ENCODE data around the gene HYI. TPM values are rescaled to one million over a fixed set of nuclear protein-coding genes. Genes with fewer than 3 reads are reported as not detected.

HYI gene
- total and polyA plus RNA-seq, 4 donors, result 26.9 to 34.9 (median 29.8) TPM

- Histone ChIP-seq H3K9ac (ENCODE audit: low read depth in 1 of 2, low read length in 2 of 2) (no peak overlapping the region), H3K27ac (ENCODE audit: low read depth in 1 of 2, low read length in 2 of 2) (no peak overlapping the region), H3K36me3 (ENCODE audit: control insufficient read depth in 4 of 4, insufficient read depth in 3 of 4, low read depth in 1 of 4, low read length in 3 of 4) (peaks cover 25 to 76% (median 64%) of the 10 kb centered on the region in 4 donors), H3K4me1 (ENCODE audit: control insufficient read depth in 4 of 4, insufficient read depth in 4 of 4, low read length in 3 of 4) (no peaks in the 10 kb centered on the region), H3K27me3 (ENCODE audit: control insufficient read depth in 4 of 4, insufficient read depth in 4 of 4, low read length in 3 of 4) (no peaks in the 10 kb centered on the region), H3K4me3 (ENCODE audit: low read depth in 1 of 3, low read length in 3 of 3) (no peak overlapping the region), H3K9me3 (ENCODE audit: control insufficient read depth in 4 of 4, low read length in 3 of 4) (no peaks in the 10 kb centered on the region)
- no peak for DNase-seq (ENCODE audit: low spot score)
- 95% methylated on average over 12 of the region's 12 CpGs for WGBS
- TF ChIP-seq NR2F2 (IDR thresholded peaks at IDR 0.05), result no peak
- TF ChIP-seq HNF4A (conservative IDR thresholded peaks at IDR 0.05), result peak; percentile 24 to 42
Observed at GRCh38 chr1:43421976-43422750, 31.6 kb downstream of the HYI start.

GRCh38 chr1:43421396-43421795 lies 32.3 kb downstream of the HYI start:
- H3K4me3 ChIP-seq (ENCODE audit: low read depth in 1 of 3, low read length in 3 of 3), result no peak overlapping the region
- H3K9me3 ChIP-seq (ENCODE audit: control insufficient read depth in 4 of 4, low read length in 3 of 4), result no peaks in the 10 kb centered on the region
- no peak overlapping the region for H3K27ac ChIP-seq (ENCODE audit: low read depth in 1 of 2, low read length in 2 of 2)
- WGBS, result 94% methylated on average over 6 of the region's 6 CpGs
- no peaks in the 10 kb centered on the region for H3K4me1 ChIP-seq (ENCODE audit: control insufficient read depth in 4 of 4, insufficient read depth in 4 of 4, low read length in 3 of 4)
- peaks cover 22 to 76% (median 63%) of the 10 kb centered on the region in 4 donors for H3K36me3 ChIP-seq (ENCODE audit: control insufficient read depth in 4 of 4, insufficient read depth in 3 of 4, low read depth in 1 of 4, low read length in 3 of 4)
- no peak for DNase-seq (ENCODE audit: low spot score)
- no peaks in the 10 kb centered on the region for H3K27me3 ChIP-seq (ENCODE audit: control insufficient read depth in 4 of 4, insufficient read depth in 4 of 4, low read length in 3 of 4)
- TF ChIP-seq SP1 (IDR thresholded peaks at IDR 0.05) (no peak), TAF1 (conservative IDR thresholded peaks at IDR 0.05) (no peak), YY1 (IDR thresholded peaks at IDR 0.05) (no peak), REST (IDR thresholded peaks at IDR 0.05) (no peak), NR2F2 (IDR thresholded peaks at IDR 0.05) (no peak), ATF3 (IDR thresholded peaks at IDR 0.05) (no peak), EGR1 (IDR thresholded peaks at IDR 0.05; ENCODE audit: low read depth in 2 of 2) (no peak), RXRA (IDR thresholded peaks at IDR 0.05) (no peak), FOXA1 (IDR thresholded peaks at IDR 0.05) (no peak), HNF4A (conservative IDR thresholded peaks at IDR 0.05) (no peak), RAD21 (IDR thresholded peaks at IDR 0.05) (no peak), CTCF (IDR thresholded peaks at IDR 0.05; ENCODE audit: low read depth, low read length, missing input control) (no peak), GABPA (IDR thresholded peaks at IDR 0.05 in 1 of 2, conservative IDR thresholded peaks at IDR 0.05 in 1 of 2) (no peak), ZBTB33 (IDR thresholded peaks at IDR 0.05) (no peak), FOXA2 (IDR thresholded peaks at IDR 0.05) (no peak), HNF4G (IDR thresholded peaks at IDR 0.05) (no peak)
- H3K9ac ChIP-seq (ENCODE audit: low read depth in 1 of 2, low read length in 2 of 2), result no peak overlapping the region

Data from liver (tissue), 9 donors.